GM18502 (cell line): ENCODE data around the gene MYO9A.

Experiments used
- ATAC-seq: cut with Tn5 transposase; IDR thresholded peaks from one replicate; pipeline ENCODE4 v1.9.1; 2021; ENCODE audit warnings: mild to moderate bottlenecking; ENCODE audit not compliant: unreplicated experiment, poor library complexity

The MYO9A gene

GRCh38 chr15:72141171-72142084 is 23.5 kb upstream of the MYO9A start:
- ATAC-seq: peak; percentile 100

- no peak for ATAC-seq
Observed at GRCh38 chr15:72140088-72140487, 22.1 kb upstream of the MYO9A start.

DNA sequence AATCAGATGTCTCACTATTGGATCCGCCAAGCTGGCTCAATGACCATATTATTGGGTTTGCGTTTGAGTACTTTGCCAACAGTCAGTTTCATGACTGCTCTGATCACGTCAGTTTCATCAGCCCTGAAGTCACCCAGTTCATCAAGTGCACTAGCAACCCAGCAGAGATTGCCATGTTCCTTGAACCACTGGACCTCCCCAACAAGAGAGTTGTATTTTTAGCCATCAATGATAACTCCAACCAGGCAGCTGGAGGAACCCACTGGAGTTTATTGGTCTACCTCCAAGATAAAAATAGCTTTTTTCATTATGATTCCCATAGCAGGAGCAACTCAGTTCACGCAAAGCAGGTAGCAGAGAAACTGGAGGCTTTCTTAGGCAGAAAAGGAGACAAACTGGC is 21.7 kb upstream of the MYO9A start:
- no peak for ATAC-seq

- ATAC-seq: no peak
Observed at GRCh38 chr15:72136170-72137051, 18.5 kb upstream of the MYO9A start.

DNA sequence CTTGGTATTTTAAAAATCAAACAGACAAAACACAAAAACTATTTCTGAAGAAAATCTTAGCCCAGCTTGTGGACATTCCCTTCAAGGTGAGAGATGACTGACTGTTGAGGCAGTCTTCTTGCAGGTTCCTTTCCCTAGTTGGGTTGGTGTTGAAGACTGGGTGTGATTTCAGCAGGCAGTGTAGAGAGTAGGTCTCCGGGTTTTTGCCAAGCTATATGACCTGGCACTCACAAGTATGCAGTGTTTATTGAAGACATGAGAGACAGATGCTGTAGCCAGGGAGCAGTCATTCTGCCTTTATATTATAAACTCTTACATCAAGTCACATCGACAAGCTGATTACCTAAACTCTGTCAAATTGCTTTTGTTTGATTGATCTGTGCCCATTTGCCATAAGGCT is 17.8 kb upstream of the MYO9A start:
- ATAC-seq: no peak

DNA sequence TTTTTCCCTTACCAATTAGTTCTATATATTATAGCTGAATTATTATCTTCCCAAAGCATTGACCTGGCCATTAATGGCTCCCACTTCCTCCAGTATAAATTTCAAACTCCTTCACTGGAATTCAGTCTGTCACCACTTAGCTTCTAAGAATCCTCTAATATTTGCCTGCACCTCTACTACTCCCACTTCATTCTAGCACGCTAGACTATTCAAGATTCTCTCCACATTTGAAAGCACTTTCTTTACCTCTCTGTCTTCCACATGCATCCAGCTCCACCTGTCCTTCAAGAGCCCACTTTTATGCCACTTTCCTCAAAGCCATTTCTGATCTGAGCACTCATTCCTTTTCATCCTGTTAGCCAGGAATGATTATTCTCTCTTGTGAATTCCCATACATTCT is 15.3 kb upstream of the MYO9A start:
- no peak for ATAC-seq

GRCh38 chr15:72131922-72132321 is 14.0 kb upstream of the MYO9A start:
- ATAC-seq: no peak

DNA sequence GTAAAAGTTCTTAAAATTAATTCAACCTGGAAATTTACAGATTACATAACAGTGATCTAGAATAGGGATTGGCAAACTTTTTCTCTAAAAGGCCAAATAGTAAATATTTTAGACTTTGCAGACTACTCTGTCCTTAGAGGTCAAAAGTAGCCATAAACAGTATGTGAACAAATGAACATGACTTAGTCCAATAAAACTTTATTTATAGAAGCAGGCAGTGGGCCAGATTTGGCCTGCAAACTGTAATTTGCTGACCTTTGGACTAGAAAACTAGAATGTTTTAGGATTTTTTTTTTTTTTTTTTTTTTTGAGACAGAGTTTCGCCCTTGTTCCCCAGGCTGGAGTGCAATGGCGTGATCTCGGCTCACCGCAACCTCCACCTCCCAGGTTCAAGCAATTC is 12.3 kb upstream of the MYO9A start:
- no peak for ATAC-seq

DNA sequence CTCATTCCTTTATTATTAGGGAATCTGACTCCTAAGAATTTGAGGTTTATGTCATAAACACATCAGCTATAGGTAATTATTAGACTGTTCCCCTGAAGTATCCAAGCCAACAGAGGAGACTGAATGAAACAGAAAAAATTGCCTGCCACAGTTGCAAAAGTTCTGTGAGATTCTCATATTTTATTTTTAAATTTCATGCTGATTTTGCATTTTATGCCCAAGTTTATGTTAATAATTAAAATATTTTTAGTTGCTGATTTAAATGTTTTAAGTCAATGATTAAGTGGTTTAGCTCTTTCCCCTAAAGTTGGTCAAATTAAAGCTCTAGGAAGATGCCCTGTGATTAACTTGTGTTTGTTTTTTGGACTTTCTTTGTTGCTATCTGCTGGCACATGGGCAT is 10.4 kb upstream of the MYO9A start:
- ATAC-seq: no peak

DNA sequence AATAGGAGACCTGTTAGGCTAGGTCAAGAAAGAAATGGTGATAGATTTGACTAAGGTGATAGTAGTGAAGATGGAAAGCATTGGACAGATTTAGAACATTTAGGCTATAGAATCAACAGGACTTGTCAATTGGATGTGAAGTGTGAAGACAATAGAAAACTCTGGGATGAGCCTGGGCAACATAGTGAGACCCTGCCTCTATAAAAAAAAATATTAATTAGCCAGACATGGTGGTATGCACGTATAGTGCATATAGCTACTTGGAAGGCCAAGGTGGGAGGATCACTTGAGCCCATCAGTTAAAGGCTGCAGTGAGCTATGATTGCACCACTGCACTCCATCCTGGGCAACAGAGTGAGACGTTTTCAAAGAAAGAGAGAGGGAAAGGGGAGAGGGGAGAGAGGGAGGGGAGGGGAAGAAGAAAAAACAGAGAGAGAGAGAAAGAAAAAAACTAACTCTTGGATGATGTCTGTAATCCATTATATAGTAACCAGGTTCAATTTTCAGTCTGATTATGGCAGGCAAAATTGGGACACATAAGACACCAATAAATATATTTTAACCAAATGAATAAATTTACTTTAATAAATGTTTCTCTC is 9.9 kb upstream of the MYO9A start:
- ATAC-seq: no peak

GRCh38 chr15:72124218-72124617 is 6.3 kb upstream of the MYO9A start:
- ATAC-seq: no peak

- peak; percentile 75 for ATAC-seq
Observed at GRCh38 chr15:72117486-72118016, 399 bp downstream of the MYO9A start.

DNA sequence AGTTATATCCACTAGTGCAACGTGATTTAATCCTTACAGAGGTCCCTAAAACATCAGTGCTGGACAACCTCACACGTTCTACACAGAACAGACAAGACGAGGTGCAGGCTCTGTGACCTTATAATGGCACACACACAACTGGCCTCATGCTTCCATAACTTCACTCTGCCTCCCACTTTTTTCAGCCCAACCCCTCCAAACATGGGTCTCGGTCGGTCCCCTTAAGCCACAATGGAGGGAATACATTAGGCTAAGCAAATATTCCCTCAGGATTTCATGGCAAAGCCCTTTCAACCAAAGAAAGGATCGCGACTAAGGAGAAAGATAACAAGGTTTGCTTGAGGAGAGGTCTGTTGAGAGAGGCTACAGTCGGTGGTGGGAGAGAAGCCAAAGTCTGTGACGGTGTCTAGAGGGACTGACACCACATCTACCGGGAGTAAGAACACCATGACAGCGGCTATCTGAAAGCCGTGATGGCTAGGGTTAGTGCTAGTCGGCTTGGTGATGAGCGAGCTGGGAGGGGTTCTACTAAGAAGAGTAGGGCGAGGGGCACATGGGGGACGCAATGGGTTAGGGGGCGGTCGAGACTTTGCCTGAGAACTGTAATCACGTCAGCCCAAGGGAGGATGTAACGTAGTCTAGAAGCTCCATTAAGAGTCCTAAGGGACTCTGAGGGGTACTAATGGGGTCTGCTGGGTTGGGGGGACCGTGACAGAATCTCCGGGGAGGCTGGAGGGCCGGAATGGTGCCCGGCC is 1.0 kb downstream of the MYO9A start:
- ATAC-seq: peak; percentile 12

- ATAC-seq: no peak
Observed at GRCh38 chr15:72113347-72114031, 4.5 kb downstream of the MYO9A start.

DNA sequence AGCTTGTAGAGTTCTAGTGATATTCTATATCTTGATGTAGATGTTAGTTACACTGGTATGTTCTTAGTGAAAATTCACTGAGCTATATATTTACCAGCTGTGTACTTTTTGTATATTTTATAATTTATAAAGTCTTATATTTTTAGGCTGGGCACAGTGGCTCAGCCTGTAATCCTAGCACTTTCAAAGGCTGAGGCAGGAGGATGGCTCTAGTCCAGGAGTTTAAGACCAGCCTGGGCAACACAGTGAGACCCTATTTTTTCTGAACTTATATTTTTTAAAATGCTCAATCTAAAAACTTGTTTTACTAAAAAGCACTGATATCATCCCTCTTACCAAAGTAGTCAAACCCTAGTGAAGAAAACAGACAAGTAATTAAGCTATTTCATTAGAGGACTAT is 5.1 kb downstream of the MYO9A start:
- ATAC-seq: no peak

DNA sequence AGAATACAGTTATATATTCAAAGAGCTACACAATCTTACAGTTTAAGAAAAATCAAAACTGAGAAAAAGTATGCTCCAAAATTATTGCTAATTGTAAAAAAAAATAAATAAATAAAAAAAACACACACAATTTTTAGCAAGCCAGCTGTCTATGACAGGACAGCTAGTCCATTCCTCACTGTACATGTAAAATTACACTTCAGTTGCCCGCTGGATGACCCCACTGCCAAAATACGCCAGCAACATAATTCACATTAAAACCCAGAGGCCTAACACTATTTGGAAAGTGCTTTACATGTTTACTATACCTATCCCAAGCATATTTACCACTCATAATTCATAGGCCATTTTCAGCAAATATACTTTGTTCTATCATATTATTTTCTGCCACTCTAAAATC is 5.8 kb downstream of the MYO9A start:
- ATAC-seq: no peak

GRCh38 chr15:72110355-72110754 is 7.6 kb downstream of the MYO9A start:
- no peak for ATAC-seq

DNA sequence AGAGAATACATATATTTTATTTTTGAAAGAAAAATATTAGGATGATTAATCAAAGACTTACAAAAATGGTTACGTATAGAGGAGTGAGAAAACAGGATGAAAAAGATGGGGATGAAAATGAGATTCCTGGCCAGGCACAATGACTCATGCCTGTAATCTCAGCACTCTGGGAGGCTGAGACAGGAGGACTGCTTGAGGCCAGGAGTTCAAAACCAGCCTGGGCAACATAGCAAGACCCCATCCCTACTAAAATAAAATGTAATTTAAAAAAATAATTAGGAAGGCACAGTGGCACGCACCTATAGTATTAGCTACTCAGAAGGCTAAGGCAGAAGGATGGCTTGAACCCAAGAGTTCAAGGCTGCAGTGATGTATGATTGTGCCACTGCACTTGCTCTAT is 11.9 kb downstream of the MYO9A start:
- ATAC-seq: no peak

DNA sequence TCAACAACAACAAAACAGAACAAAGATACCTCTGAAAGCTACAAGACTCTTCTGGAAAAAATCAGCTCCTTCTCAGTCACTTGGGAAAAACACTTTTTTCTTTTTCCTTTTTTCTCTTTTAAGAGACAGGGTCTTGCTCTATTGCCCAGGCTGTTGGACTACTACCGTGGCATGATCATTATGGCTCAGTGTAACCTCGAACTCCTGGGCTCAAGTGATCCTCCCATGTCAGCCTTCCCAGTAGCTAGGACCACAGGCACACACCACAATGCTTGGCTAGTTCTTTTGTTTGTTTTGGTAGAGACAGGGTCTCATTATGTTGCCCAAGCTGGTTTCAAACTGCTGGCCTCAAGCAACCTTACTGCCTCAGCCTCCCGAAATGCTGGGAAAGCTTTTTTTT is 12.8 kb downstream of the MYO9A start:
- no peak for ATAC-seq
